Neural crest cell (in vitro differentiated cells): ENCODE results near the gene UCP2. TPM values are rescaled to one million over a fixed set of nuclear protein-coding genes. Genes with fewer than 3 reads are reported as not detected.

Experiments
- DNase-seq: peaks from one replicate; pipeline ENCODE4 v3.0.0; 2021; ENCODE audit warnings: low read depth, mixed read lengths, low spot score
- H3K27ac Mint-ChIP-seq: one replicate; pipeline ENCODE4 v1.8.0; 2021; ENCODE audit warnings: mild to moderate bottlenecking, mixed read lengths; ENCODE audit not compliant: unreplicated experiment
- H3K27me3 Mint-ChIP-seq: 2 replicates; pipeline ENCODE4 v1.8.0; 2021; ENCODE audit warnings: low read depth, mild to moderate bottlenecking, mixed read lengths
- H3K36me3 Mint-ChIP-seq: 2 replicates; pipeline ENCODE4 v1.8.0; 2021; ENCODE audit warnings: low read depth, mild to moderate bottlenecking, mixed read lengths
- H3K4me1 Mint-ChIP-seq: 2 replicates; pipeline ENCODE4 v1.8.0; 2021; ENCODE audit warnings: mixed read lengths
- H3K4me3 Mint-ChIP-seq: one replicate; pipeline ENCODE4 v1.8.0; 2021; ENCODE audit warnings: mild to moderate bottlenecking, mixed read lengths
- H3K9me3 Mint-ChIP-seq: 2 replicates; pipeline ENCODE4 v1.8.0; 2021; ENCODE audit warnings: mixed read lengths
- total RNA-seq: library from RNA; stranded (reverse); gene quantifications from 2 replicates; pipeline ENCODE4 v1.2.1, GENCODE V29; 2021
- TF ChIP-seq, protein P1 (sequence below): fragments of 200-600 bp; sonication (generic); conservative IDR thresholded peaks from 2 replicates; pipeline ENCODE4 v1.5.0; 2021; ENCODE audit warnings: antibody characterized with exemption, mild to moderate bottlenecking

Gene UCP2
- total RNA-seq, 1 donor from 2014 or later: 71.4 TPM

DNA sequence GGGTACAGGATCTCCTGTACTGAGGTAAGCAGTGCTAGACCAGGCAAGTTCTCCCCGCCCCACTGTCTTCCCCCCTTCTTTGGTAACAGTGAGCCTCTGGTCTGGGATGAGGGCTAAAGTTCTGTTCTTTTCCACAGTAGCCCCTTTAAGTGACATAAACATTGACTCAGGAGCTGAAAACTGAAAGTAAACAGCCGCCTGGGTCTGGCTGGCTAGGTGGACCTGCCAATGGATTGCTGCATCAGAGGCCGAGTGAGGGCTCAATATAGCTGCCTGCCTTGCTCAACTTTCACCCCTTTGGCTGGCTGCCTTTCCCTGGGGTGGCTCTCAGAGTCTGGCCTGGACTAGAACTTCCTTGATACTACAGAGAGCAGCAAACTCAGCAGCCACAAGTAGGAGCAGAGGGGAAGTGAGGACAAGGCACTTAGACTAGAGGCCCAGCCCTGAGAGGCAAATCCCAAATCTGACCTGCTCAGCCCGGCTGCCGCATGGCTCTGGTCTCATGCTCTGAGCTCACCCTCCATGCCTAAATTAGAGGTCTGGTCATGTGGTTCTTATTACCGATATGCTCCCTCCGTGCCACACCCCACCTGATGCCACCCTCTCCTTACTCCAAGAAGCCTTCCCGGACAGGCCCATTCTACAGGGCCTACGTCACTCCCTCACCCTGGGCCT, 35.8 kb upstream of the UCP2 start:
- DNase-seq: no peak
- TF ChIP-seq, protein P1, sequence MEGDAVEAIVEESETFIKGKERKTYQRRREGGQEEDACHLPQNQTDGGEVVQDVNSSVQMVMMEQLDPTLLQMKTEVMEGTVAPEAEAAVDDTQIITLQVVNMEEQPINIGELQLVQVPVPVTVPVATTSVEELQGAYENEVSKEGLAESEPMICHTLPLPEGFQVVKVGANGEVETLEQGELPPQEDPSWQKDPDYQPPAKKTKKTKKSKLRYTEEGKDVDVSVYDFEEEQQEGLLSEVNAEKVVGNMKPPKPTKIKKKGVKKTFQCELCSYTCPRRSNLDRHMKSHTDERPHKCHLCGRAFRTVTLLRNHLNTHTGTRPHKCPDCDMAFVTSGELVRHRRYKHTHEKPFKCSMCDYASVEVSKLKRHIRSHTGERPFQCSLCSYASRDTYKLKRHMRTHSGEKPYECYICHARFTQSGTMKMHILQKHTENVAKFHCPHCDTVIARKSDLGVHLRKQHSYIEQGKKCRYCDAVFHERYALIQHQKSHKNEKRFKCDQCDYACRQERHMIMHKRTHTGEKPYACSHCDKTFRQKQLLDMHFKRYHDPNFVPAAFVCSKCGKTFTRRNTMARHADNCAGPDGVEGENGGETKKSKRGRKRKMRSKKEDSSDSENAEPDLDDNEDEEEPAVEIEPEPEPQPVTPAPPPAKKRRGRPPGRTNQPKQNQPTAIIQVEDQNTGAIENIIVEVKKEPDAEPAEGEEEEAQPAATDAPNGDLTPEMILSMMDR: no peak
- peaks cover 20% of the 10 kb centered on the region for H3K36me3 Mint-ChIP-seq
- no peaks in the 10 kb centered on the region for H3K27me3 Mint-ChIP-seq
- no peak overlapping the region for H3K4me3 Mint-ChIP-seq
- no peaks in the 10 kb centered on the region for H3K4me1 Mint-ChIP-seq
- no peak overlapping the region for H3K27ac Mint-ChIP-seq
- no peaks in the 10 kb centered on the region for H3K9me3 Mint-ChIP-seq

DNA sequence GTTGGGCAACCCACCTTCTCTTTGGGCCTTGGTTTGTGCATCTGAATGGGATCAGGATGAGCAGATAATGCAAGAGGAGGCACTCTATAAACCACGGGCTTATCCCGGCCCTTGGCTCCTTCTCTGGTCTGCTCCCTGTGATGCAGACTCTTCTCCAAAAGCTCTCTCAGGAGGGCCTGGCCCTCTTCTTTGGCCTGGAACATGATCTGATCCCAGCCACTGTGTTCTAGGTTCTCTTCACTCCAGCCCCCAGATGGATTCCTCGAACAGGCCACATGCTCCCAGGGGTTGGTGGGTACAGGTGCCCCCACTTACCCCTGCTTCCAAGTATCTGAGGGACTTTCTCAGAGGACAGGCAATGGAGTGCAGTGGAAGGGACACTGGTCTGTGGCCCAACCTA, 35.0 kb upstream of the UCP2 start:
- H3K9me3 Mint-ChIP-seq: no peaks in the 10 kb centered on the region
- no peak overlapping the region for H3K4me3 Mint-ChIP-seq
- DNase-seq: no peak
- H3K27me3 Mint-ChIP-seq: no peaks in the 10 kb centered on the region
- H3K27ac Mint-ChIP-seq: no peak overlapping the region
- TF ChIP-seq, protein P1: no peak
- no peaks in the 10 kb centered on the region for H3K4me1 Mint-ChIP-seq
- peaks cover 20% of the 10 kb centered on the region for H3K36me3 Mint-ChIP-seq

DNA sequence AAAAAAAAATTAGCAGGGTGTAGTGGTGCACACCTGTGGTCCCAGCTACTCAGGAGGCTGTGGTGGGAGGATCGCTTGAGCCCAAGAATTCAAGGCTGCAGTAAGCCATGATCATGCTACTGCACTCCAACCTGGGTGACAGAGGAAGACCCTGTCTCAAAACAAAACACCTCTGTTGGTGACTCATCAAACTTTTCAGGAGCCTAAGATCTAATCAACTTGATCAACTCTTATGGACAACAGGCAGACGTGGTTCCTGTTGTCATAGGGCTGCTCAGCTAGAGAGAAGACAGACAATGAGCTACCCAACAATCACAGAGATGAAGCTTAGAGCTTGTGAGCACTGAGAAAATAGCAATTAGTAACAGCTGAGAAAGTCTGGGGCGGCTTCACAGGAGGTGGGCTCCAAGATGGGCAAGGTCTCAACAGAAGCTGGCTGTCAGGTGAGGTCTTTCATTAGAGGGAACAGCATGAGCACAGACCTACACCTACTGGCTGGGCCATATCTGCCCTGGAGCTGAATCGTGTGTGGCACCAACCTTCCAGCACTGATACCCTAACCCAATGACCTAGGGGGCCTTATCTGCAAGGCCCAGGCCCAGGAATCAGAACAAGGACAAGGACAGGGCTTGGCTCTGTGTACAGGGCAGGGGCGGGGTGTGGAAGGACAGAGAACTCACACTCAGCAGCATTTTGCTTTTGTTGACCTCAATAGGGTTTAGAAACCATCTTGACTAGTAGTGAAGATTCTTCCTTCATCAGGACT, 33.5 kb upstream of the UCP2 start:
- no peak overlapping the region for H3K27ac Mint-ChIP-seq
- DNase-seq: no peak

DNA sequence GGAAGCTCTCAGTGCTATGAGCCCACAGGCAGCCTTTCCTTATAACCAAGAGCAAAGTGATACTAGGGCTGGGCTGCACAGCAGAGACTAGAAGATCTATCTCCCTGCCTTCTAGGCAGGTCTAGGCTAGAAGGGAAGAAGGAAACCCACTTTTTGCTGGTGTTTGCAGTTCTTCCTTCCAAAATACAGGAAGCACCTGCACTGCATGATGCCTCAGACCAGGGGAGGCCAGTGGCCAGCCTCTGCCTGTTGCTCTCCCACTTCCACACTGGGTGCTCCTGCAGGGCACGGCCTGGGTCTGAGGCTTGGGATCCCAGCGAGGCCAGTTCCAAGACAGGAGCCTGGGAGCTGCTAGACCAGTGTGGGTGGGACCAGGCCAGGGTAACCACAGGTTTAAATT, 32.2 kb upstream of the UCP2 start:
- no peak overlapping the region for H3K4me3 Mint-ChIP-seq
- no peak overlapping the region for H3K27ac Mint-ChIP-seq
- H3K36me3 Mint-ChIP-seq: peaks cover 32% of the 10 kb centered on the region
- TF ChIP-seq, protein P1: no peak
- H3K4me1 Mint-ChIP-seq: peaks cover 2% of the 10 kb centered on the region
- H3K27me3 Mint-ChIP-seq: no peaks in the 10 kb centered on the region
- no peaks in the 10 kb centered on the region for H3K9me3 Mint-ChIP-seq
- no peak for DNase-seq

More for the DNA sequence above, 33.5 kb upstream of the UCP2 start:
- Mint-ChIP-seq H3K4me1 (no peaks in the 10 kb centered on the region), H3K27me3 (no peaks in the 10 kb centered on the region), H3K9me3 (no peaks in the 10 kb centered on the region), H3K36me3 (peaks cover 26% of the 10 kb centered on the region), H3K4me3 (no peak overlapping the region)
- TF ChIP-seq, protein P1: no peak

DNA sequence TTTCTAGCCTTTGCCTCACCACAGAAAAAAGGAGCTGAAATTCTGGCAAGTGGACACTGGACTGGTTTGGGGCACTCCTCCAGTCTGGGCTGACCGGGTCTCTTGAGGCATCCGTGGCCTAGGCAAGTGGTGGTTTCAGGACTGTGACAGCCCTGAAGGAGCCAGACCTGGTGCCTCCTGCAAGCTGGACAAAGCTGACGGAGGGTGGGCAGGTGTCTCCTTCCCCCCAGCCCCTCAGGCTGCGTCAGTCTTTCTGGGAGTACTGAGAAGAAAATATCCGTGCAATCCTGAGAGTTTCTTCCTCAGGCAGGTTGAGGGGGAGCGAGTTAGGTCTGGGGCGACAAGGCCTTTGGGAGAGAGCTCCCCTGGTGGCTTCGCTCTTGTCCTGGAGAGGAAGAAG, 30.5 kb upstream of the UCP2 start:
- Mint-ChIP-seq H3K4me1 (peaks cover 5% of the 10 kb centered on the region), H3K4me3 (no peak overlapping the region), H3K27ac (no peak overlapping the region), H3K27me3 (no peaks in the 10 kb centered on the region), H3K9me3 (no peaks in the 10 kb centered on the region), H3K36me3 (peaks cover 34% of the 10 kb centered on the region)
- TF ChIP-seq, protein P1: no peak
- DNase-seq: no peak
